Measurements from ENCODE around the gene HOXA6. TPM values are rescaled to one million over a fixed set of nuclear protein-coding genes. Genes with fewer than 3 reads are reported as not detected.

HOXA6 gene
- total RNA-seq, 1 experiment from 2014 or later: 12.7 TPM

DNA sequence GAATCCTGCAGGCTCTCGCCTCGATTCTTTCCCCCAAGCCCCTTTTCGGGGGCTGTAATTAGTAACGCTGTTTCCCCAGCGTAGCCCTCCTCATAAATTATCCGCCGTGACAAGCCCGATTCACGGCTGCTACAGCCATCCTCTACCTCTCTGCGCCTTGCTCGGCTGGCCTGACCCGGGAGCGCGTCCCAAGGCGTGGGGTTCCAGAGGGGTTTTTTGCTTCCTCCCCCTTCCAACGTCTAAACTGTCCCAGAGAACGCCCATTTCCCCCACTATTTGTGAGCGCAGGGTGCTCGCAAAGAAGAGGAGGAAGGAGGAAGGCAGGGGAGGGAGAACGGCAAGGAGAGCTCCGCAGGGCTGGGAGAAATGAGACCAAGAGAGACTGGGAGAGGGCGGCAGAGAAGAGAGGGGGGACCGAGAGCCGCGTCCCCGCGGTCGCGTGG, 5.0 kb downstream of the HOXA6 start:
- Histone ChIP-seq H4K20me1 (ENCODE audit: insufficient read depth) (no peaks in the 10 kb centered on the region), H3K4me1 (ENCODE audit: control insufficient read depth in 1 of 2, insufficient read depth in 2 of 2, low read length in 2 of 2) (peaks cover 6 to 14% of the 10 kb centered on the region in 2 experiments; a peak in 3 of 4 replicates), H3K27ac (ENCODE audit: low read depth, low read length) (no peak overlapping the region), H3K79me2 (ENCODE audit: insufficient read depth, low read length) (peaks cover 7% of the 10 kb centered on the region; the same call in 1 of the 2 replicates), H3K4me2 (ENCODE audit: low read length) (no peak overlapping the region), H3K4me3 (replicated peaks in 1 of 2; ENCODE audit: low read depth in 1 of 2, low read length in 2 of 2) (no peak overlapping the region), H3K27me3 (ENCODE audit: insufficient read depth, low read length) (no peaks in the 10 kb centered on the region), H3K9ac (ENCODE audit: low read length) (no peak overlapping the region), H2AFZ (ENCODE audit: low read depth, low read length, poor library complexity, severe bottlenecking) (no peak overlapping the region), H3K36me3 (ENCODE audit: control insufficient read depth in 1 of 2, insufficient read depth in 2 of 2, low read length in 2 of 2) (peaks cover 8 to 12% of the 10 kb centered on the region in 2 experiments; a peak in 3 of 4 replicates), H3K9me2 (ENCODE audit: insufficient read depth) (no peaks in the 10 kb centered on the region), H3K9me3 (ENCODE audit: control insufficient read depth in 1 of 2, insufficient read depth in 1 of 2, low read depth in 1 of 2, low read length in 2 of 2) (no peaks in the 10 kb centered on the region)
- TF ChIP-seq FOSL1 (IDR thresholded peaks at IDR 0.05; ENCODE audit: low read depth): no peak
- TF ChIP-seq ZFX (IDR thresholded peaks at IDR 0.05): no peak
- TF ChIP-seq, protein P1, sequence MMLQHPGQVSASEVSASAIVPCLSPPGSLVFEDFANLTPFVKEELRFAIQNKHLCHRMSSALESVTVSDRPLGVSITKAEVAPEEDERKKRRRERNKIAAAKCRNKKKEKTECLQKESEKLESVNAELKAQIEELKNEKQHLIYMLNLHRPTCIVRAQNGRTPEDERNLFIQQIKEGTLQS (IDR thresholded peaks at IDR 0.05): no peak
- TF ChIP-seq RAD21 (IDR thresholded peaks at IDR 0.05; ENCODE audit: low read depth): no peak
- no peak for TF ChIP-seq ELF1 (IDR thresholded peaks at IDR 0.05; ENCODE audit: borderline replicate concordance, low read depth)
- no peak for TF ChIP-seq POLR2A (IDR thresholded peaks at IDR 0.05; ENCODE audit: borderline replicate concordance, extremely low read depth, insufficient read depth, insufficient read length)
- TF ChIP-seq POLR2AphosphoS5 (IDR thresholded peaks at IDR 0.05; ENCODE audit: low read depth, low read length): no peak
- no peak for TF ChIP-seq CEBPB (IDR thresholded peaks at IDR 0.05; ENCODE audit: low read depth)
- no peak for TF ChIP-seq EZH2phosphoT487 (IDR thresholded peaks at IDR 0.05; ENCODE audit: borderline replicate concordance)
- TF ChIP-seq ZNF274 (IDR thresholded peaks at IDR 0.05; ENCODE audit: low read depth, low read length): no peak
- no peak for TF ChIP-seq CBX3 (IDR thresholded peaks at IDR 0.05; ENCODE audit: low read depth)
- TF ChIP-seq TCF7L2 (IDR thresholded peaks at IDR 0.05; ENCODE audit: borderline replicate concordance, extremely low read depth, insufficient read depth, insufficient read length): no peak
- no peak for TF ChIP-seq SP1 (IDR thresholded peaks at IDR 0.05; ENCODE audit: low read depth)
- TF ChIP-seq, protein P2, sequence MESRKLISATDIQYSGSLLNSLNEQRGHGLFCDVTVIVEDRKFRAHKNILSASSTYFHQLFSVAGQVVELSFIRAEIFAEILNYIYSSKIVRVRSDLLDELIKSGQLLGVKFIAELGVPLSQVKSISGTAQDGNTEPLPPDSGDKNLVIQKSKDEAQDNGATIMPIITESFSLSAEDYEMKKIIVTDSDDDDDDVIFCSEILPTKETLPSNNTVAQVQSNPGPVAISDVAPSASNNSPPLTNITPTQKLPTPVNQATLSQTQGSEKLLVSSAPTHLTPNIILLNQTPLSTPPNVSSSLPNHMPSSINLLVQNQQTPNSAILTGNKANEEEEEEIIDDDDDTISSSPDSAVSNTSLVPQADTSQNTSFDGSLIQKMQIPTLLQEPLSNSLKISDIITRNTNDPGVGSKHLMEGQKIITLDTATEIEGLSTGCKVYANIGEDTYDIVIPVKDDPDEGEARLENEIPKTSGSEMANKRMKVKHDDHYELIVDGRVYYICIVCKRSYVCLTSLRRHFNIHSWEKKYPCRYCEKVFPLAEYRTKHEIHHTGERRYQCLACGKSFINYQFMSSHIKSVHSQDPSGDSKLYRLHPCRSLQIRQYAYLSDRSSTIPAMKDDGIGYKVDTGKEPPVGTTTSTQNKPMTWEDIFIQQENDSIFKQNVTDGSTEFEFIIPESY (IDR thresholded peaks at IDR 0.05; ENCODE audit: extremely low read depth, insufficient replicate concordance, low read length): no peak
- TF ChIP-seq, protein P3, sequence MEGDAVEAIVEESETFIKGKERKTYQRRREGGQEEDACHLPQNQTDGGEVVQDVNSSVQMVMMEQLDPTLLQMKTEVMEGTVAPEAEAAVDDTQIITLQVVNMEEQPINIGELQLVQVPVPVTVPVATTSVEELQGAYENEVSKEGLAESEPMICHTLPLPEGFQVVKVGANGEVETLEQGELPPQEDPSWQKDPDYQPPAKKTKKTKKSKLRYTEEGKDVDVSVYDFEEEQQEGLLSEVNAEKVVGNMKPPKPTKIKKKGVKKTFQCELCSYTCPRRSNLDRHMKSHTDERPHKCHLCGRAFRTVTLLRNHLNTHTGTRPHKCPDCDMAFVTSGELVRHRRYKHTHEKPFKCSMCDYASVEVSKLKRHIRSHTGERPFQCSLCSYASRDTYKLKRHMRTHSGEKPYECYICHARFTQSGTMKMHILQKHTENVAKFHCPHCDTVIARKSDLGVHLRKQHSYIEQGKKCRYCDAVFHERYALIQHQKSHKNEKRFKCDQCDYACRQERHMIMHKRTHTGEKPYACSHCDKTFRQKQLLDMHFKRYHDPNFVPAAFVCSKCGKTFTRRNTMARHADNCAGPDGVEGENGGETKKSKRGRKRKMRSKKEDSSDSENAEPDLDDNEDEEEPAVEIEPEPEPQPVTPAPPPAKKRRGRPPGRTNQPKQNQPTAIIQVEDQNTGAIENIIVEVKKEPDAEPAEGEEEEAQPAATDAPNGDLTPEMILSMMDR (IDR thresholded peaks at IDR 0.05 in 2 of 3, conservative IDR thresholded peaks at IDR 0.05 in 1 of 3; ENCODE audit: borderline replicate concordance in 1 of 3, insufficient read depth in 1 of 3, low read depth in 2 of 3, low read length in 2 of 3): no peak
- no peak for TF ChIP-seq YY1 (IDR thresholded peaks at IDR 0.05; ENCODE audit: extremely low read depth, insufficient replicate concordance, low read depth, low read length)
- TF ChIP-seq EGR1 (IDR thresholded peaks at IDR 0.05; ENCODE audit: low read depth): no peak
- DNase-seq (ENCODE audit: low read depth, low spot score) (no peak), ATAC-seq (no peak)
- intact Hi-C loops (cut with micrococcal nuclease): no loop called here
- BruUV-seq (replicated peaks): no TSS peak
- ChIA-PET CTCF (no interaction called here), RAD21 (ENCODE audit: low non-redundant PET in 1 of 2, low total read pairs in 2 of 2, uncharacterized antibody in 2 of 2, unreplicated experiment in 2 of 2) (no interaction called here), POLR2A (no interaction called here)

All from HCT116 (cell line).